ENCODE results near the gene OSBPL3.

DNA sequence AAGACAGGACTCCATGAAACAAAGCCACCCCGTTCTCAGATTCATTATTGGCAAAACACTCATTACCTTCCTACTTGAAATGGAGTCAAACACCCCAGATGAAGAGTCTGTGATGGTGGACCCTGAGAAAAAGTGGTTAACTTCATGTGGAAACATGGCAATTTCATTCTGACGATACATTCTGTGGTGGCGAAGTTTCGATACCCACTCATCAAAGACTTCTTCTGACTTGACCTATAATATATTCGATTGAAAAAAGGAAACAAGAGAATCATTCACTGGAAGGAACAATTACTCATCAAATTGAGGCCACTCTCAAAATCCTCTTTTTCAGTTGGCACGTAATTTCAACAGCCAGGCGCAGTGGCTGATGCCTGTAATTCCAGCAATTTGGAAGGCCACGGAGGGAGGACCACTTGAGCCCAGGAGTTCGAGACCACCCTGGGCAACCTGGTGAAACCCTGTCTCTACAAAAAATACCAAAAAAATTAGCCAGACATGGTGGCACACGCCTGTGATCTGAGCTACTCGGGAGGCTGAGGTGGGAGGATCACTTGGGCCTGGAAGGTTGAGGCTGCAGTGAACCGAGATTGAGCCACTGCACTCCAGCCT, 113.9 kb downstream of the OSBPL3 start:
- TF ChIP-seq, protein P1, sequence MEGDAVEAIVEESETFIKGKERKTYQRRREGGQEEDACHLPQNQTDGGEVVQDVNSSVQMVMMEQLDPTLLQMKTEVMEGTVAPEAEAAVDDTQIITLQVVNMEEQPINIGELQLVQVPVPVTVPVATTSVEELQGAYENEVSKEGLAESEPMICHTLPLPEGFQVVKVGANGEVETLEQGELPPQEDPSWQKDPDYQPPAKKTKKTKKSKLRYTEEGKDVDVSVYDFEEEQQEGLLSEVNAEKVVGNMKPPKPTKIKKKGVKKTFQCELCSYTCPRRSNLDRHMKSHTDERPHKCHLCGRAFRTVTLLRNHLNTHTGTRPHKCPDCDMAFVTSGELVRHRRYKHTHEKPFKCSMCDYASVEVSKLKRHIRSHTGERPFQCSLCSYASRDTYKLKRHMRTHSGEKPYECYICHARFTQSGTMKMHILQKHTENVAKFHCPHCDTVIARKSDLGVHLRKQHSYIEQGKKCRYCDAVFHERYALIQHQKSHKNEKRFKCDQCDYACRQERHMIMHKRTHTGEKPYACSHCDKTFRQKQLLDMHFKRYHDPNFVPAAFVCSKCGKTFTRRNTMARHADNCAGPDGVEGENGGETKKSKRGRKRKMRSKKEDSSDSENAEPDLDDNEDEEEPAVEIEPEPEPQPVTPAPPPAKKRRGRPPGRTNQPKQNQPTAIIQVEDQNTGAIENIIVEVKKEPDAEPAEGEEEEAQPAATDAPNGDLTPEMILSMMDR (conservative IDR thresholded peaks at IDR 0.05 in 1 of 2, IDR thresholded peaks at IDR 0.05 in 1 of 2; ENCODE audit: low read depth in 1 of 2, low read length in 2 of 2), result no peak
- no peak for TF ChIP-seq EZH2 (IDR thresholded peaks at IDR 0.05; ENCODE audit: low read length, missing control alignments)

All from fibroblast of lung (primary cell).